Measurements from ENCODE around the gene JPH4. TPM values are rescaled to one million over a fixed set of nuclear protein-coding genes. Genes with fewer than 3 reads are reported as not detected.

Gene JPH4
- total RNA-seq, 2 experiments from 2014 or later = not detected

- Histone ChIP-seq H3K9me2 (ENCODE audit: insufficient read depth, low read length) (no peaks in the 10 kb centered on the region), H3K4me1 (ENCODE audit: insufficient read depth, low read length, poor library complexity, severe bottlenecking) (no peaks in the 10 kb centered on the region), H3K27ac (ENCODE audit: low read depth, low read length, poor library complexity, severe bottlenecking) (no peak overlapping the region), H4K20me1 (ENCODE audit: insufficient read depth, low read length) (no peaks in the 10 kb centered on the region), H3K4me3 (ENCODE audit: low read depth, low read length, poor library complexity, severe bottlenecking) (no peak overlapping the region), H3K9me3 (ENCODE audit: low read length) (no peaks in the 10 kb centered on the region), H2AFZ (ENCODE audit: low read length) (no peak overlapping the region), H3K36me3 (ENCODE audit: insufficient read depth, low read length) (no peaks in the 10 kb centered on the region), H3K4me2 (ENCODE audit: low read length) (no peak overlapping the region), H3K79me2 (ENCODE audit: insufficient read depth, low read depth, low read length) (no peaks in the 10 kb centered on the region)
- TF ChIP-seq EZH2phosphoT487 (IDR thresholded peaks at IDR 0.05; ENCODE audit: borderline replicate concordance, low read depth, low read length) = no peak
- TF ChIP-seq CTCF (conservative IDR thresholded peaks at IDR 0.05; ENCODE audit: low read length) = no peak
- no peak for DNase-seq (ENCODE audit: low spot score)
- intact Hi-C loops (cut with micrococcal nuclease; ENCODE audit: unreplicated experiment) = no loop called here
- CTCF ChIA-PET (ENCODE audit: unreplicated experiment) = no interaction called here
- BruUV-seq (replicated peaks) = no TSS peak
- POLR2A ChIA-PET = interaction anchor here (0.6 to 0.7 kb wide), 2 partner anchors 49 to 118 kb away, joined by 3 read pairs; no protein-coding TSS in a partner anchor
Measured at GRCh38 chr14:23529016-23529415, 49.6 kb downstream of the JPH4 start.

GRCh38 chr14:23528555-23528954 lies 50.0 kb downstream of the JPH4 start:
- no peaks in the 10 kb centered on the region for H3K4me1 ChIP-seq (ENCODE audit: insufficient read depth, low read length, poor library complexity, severe bottlenecking)
- H3K4me2 ChIP-seq (ENCODE audit: low read length) = no peak overlapping the region
- BruUV-seq (replicated peaks) = no TSS peak
- H3K79me2 ChIP-seq (ENCODE audit: insufficient read depth, low read depth, low read length) = no peaks in the 10 kb centered on the region
- H3K4me3 ChIP-seq (ENCODE audit: low read depth, low read length, poor library complexity, severe bottlenecking) = no peak overlapping the region
- no peaks in the 10 kb centered on the region for H3K9me3 ChIP-seq (ENCODE audit: low read length)
- ChIA-PET POLR2A (no interaction called here), CTCF (ENCODE audit: unreplicated experiment) (no interaction called here)
- TF ChIP-seq CTCF (conservative IDR thresholded peaks at IDR 0.05; ENCODE audit: low read length) = peak; percentile 41; the same call in 1 of the 2 replicates
- no peak for TF ChIP-seq EZH2phosphoT487 (IDR thresholded peaks at IDR 0.05; ENCODE audit: borderline replicate concordance, low read depth, low read length)
- no peak overlapping the region for H3K27ac ChIP-seq (ENCODE audit: low read depth, low read length, poor library complexity, severe bottlenecking)
- H3K36me3 ChIP-seq (ENCODE audit: insufficient read depth, low read length) = no peaks in the 10 kb centered on the region
- H3K9me2 ChIP-seq (ENCODE audit: insufficient read depth, low read length) = no peaks in the 10 kb centered on the region
- no peak overlapping the region for H2AFZ ChIP-seq (ENCODE audit: low read length)
- no peaks in the 10 kb centered on the region for H4K20me1 ChIP-seq (ENCODE audit: insufficient read depth, low read length)
- DNase-seq (ENCODE audit: low spot score) = no peak
- intact Hi-C loops (cut with micrococcal nuclease; ENCODE audit: unreplicated experiment) = no loop called here

GRCh38 chr14:23525611-23526010 lies 53.0 kb downstream of the JPH4 start:
- H3K4me3 ChIP-seq (ENCODE audit: low read depth, low read length, poor library complexity, severe bottlenecking) = no peak overlapping the region
- no peaks in the 10 kb centered on the region for H3K4me1 ChIP-seq (ENCODE audit: insufficient read depth, low read length, poor library complexity, severe bottlenecking)
- H3K9me3 ChIP-seq (ENCODE audit: low read length) = no peaks in the 10 kb centered on the region
- H3K9me2 ChIP-seq (ENCODE audit: insufficient read depth, low read length) = no peaks in the 10 kb centered on the region
- no peak for DNase-seq (ENCODE audit: low spot score)
- no peak overlapping the region for H3K27ac ChIP-seq (ENCODE audit: low read depth, low read length, poor library complexity, severe bottlenecking)
- POLR2A ChIA-PET = interaction anchor here (0.6 kb wide), 1 partner anchor 47 kb away, joined by 3 read pairs; no protein-coding TSS in a partner anchor
- no peaks in the 10 kb centered on the region for H3K36me3 ChIP-seq (ENCODE audit: insufficient read depth, low read length)
- BruUV-seq (replicated peaks) = no TSS peak
- TF ChIP-seq CTCF (conservative IDR thresholded peaks at IDR 0.05; ENCODE audit: low read length) (no peak), EZH2phosphoT487 (IDR thresholded peaks at IDR 0.05; ENCODE audit: borderline replicate concordance, low read depth, low read length) (no peak)
- no peak overlapping the region for H3K4me2 ChIP-seq (ENCODE audit: low read length)
- no peak overlapping the region for H2AFZ ChIP-seq (ENCODE audit: low read length)
- no peaks in the 10 kb centered on the region for H3K79me2 ChIP-seq (ENCODE audit: insufficient read depth, low read depth, low read length)
- intact Hi-C loops (cut with micrococcal nuclease; ENCODE audit: unreplicated experiment) = no loop called here
- H4K20me1 ChIP-seq (ENCODE audit: insufficient read depth, low read length) = no peaks in the 10 kb centered on the region
- CTCF ChIA-PET (ENCODE audit: unreplicated experiment) = no interaction called here

All from OCI-LY7 (cell line).